Hepatic stellate cell (primary cell): ENCODE measurements around the gene PRR5.

Source experiments
- DNase-seq: peaks from one replicate; pipeline ENCODE4 v3.0.0; 2011; ENCODE audit warnings: low spot score

PRR5 gene

DNA sequence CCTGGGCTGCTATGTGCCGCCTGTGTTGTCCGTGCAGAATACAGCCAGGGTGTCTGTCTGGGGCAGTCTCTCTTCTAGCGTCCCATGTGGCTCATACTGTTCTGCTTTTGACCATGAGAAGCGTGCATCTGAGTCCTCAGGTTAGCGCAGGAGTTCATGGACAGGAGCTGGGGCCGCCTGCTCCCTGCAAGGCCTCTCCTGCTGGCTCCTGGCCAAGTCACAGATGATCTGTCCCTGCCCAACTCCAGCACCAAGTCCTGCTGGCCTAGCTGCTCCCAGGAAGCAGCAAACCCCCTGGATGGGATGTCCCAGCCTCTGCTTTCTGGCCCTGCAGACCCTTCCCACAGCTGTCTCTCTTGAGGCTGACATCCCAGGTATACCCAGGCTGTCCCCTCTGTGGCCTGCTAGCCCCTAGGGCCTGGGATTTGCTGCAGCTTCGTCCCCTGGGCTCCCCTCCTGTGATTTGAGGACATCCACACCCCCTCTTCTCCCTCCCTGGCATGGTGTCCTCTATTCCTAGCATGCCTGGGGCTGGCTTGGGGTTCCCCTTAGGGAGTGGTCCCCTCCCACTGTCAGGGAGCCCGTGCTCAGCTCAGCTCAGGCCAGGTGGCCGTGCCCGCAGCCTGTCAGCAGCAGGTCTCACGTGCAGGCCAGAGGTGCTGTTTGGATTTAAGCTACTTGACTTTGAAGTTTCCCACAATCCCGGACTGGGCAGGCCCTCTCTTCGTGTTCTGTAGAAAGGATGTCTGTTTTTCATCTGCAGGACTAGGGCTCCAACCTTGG lies 17.8 kb downstream of the PRR5 start:
- DNase-seq: no peak

DNA sequence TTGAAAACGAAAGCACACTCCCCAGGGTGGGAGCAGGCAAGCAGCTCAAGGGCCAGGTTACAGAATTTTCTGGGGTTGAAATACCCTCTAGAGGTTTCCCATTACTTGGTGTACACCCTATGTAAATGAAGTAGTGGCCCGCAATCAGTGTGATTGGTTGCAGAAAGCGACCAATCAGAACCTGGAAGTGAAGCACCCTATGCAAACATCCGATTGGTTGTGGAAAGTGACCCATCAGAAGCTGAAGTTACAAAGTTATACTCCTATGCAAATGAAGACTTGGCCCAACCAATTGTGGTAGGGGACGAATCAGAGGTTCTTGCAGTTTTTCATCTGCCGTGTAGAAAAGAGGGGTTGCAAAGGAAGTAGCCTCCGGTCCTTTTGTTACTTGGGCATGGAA lies 19.2 kb downstream of the PRR5 start:
- no peak for DNase-seq

DNA sequence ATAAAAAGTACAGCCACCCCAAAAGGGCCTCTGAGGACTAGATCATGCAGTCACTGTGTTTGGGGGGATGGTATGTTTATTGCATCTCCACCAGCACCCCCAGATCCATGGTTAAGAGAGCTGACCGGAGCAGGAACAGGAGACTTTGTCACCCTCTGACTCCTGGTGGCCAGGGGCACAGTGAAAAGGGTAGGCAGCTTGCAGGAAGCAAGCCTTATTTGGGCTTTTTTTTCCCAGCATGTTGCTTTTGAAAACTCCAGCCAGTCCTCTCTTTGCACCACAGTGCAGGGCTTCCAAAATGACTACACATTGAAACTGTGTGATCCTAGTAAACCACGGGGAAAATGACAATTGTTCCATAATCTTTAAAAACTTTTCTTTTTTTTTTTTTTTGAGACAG lies 20.6 kb downstream of the PRR5 start:
- no peak for DNase-seq

DNA sequence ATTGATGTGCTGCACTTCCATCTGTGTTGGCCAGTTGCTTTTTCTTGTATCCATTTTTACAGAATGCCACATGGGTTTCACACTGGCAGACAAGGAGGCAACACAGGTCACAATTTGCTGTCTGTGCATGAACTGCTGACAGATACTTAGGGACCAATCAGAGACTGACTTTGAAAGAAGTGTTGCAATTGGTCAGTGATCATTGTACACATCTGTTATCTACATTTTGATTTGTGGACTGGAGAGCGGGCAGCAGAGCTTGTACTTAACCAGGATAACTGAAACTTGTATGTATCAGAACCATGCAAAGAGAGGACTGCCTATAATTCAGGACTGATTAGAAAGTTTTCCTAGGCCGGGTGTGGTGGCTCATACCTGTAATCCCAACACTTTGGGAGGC lies 21.8 kb downstream of the PRR5 start:
- no peak for DNase-seq

DNA sequence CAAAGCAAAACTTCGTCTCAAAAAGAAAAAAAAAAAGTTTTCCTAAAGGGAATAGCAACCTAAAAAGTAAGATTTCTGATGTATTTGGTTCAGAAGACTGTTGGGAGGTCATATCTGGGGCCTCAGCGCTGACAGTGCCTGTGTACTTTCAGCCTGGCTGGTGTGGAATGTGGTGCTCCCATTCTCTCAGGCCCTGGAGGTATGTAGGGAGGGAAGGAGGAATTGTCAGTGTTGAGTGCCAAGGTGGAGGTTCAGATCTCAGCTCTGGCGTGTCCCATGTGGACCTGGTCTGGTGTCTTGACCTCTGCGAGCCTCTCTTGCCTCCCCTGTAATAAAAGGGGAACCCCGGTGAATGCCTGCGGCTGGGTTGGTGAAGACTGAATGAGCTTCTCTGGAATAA lies 22.4 kb downstream of the PRR5 start:
- DNase-seq: no peak

DNA sequence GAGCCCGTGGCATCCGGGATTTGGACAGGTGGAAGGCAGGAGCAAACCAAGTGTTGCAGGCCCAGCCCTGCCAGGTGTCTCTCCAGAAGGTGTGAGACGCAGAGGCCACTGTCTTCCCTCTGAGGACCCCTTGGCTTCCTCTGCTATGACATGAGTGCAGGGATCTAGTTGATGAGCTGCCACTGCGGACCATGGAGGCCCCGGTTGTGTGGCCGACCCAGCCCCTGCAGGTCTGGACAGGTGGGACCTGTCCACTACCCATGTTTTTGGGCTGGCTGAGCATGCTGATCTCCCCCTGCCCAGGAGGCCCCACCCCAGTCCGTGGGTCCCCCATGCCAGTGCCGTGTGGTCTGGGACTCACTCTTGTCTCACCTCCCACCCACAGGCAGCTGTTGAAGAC lies 22.9 kb downstream of the PRR5 start:
- no peak for DNase-seq

DNA sequence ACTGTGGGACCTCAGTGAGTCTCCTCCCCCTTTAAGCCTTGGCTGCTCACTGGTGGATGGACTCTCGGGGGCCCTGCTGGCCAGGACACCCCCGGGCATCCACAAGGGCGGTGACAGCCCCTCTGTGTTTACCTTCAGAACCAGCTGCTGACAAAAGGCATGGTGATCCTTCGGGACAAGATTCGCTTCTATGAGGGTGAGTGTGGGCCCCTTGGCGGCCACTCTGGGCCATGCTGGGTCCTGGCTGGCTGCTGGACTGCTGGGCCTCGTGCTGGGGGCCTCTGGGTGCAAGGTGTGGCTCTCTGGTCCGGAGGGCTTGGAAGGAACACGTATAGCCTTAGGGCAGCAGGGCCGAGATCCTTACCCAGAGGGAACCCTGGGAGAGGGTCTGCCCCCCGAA lies 24.4 kb downstream of the PRR5 start:
- no peak for DNase-seq

DNA sequence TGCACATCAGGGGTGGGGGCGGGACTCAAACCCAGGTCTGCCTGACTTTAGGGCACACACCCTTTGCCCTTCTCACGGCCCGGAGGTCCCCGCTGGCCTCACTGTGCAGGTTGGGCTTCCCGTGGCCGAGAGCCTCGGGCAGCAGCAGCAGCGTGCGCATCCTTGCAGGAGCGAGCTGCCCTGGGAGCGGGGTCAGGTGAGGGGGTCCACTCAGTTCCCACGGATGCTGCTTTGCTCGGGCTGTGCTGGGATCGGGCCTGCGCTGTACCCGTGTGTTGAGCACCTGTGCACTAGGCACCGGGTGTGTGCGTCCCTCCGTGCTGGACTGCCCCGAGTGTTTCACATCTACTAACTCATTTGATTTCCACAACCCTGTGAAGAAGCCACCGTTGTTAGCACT lies 25.1 kb downstream of the PRR5 start:
- no peak for DNase-seq

DNA sequence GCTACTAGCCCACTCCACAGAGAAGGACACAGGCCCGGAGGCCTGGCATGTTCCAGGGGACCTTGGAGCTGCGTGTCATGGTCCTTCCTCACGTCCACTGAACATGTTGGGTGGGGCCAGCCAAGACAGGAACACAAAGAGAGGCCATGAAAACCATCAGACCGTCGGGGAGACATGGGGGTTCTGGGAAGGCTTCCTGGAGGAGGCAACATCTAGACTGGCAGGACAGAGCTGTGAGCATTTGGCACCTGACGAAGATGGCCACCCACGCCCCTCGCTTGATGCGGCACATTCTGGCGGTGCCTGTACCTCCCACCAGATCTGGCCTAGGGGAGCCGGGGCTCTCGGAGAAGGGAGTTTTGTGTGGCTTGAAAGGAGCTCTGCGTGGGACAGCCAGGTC lies 25.7 kb downstream of the PRR5 start:
- no peak for DNase-seq

DNA sequence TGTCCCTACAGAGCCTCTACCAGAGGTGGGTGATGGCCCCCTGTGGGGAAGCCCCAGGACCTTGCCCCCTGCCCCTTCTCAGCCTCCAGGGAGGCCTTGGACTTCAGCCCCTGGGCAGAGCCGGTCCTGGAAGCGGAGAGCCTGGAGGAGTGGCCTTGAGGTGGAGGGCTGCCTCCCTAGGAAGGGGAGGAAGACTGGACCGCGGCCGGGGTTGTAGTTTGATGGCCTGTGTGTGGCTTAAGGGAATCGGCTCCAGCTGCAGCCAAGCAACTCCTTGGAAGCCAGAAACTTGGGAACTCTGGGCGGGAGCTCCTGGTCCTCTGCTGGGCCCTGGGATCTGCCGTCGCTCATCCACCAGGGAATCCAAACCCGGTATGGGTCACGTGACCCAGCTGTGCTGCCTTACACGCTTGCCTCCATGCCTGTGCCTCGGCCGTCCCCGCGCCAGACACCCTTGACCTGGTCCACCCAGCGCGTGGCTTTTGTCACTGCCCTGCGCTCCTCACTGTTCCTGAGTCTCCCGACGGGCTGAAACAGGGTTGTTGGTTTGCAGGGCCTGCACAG lies 26.8 kb downstream of the PRR5 start:
- DNase-seq: no peak

DNA sequence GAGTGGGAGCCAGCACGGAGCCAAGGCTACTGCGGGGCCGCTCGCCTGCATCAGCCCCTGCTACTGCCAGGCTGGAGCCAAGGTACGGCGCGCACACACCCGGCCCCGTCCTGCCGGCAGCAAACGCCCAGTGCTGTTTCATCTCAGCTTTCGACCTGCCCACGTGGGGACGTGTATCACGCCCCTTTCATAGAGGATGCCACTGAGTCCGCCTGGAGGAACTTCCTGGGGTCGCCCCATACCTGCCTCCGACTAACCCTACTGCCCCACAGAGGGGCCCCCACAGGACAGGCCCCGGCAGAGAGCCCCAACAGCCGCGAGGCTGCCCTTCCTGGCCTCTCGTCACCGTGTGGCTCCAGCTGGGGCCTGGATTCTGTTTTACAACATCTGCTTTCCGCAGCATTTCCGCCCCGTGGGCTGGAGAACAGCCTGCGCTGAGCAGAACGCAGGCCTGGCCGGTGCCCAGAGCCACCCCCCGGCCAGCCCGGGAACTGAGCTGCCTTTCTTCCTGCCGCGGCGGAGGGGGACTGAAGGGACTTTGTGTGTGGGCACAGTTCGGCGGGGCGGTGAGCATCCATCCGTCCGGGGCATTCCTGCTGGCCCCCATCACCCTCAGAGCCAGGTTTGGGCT lies 27.5 kb downstream of the PRR5 start:
- peak; percentile 75 for DNase-seq

DNA sequence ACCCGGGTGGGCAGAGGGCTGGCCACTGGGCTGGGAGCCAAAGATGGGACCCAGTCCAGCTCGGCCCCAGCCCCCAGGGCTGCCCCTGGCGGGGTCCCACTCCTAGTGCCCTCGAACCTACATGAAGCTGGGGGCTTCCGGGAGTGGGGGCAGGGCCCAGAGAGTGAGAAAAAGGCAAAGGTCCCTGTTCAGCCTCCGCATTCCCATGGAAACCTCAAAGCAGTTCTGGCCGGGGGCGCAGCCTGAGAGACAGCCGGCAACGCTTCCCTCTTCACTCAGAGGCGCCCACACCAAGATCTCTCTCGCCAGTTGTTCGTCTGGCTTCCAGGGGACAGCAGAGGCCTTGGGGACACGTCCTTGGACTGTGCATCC lies 28.0 kb downstream of the PRR5 start:
- no peak for DNase-seq

DNA sequence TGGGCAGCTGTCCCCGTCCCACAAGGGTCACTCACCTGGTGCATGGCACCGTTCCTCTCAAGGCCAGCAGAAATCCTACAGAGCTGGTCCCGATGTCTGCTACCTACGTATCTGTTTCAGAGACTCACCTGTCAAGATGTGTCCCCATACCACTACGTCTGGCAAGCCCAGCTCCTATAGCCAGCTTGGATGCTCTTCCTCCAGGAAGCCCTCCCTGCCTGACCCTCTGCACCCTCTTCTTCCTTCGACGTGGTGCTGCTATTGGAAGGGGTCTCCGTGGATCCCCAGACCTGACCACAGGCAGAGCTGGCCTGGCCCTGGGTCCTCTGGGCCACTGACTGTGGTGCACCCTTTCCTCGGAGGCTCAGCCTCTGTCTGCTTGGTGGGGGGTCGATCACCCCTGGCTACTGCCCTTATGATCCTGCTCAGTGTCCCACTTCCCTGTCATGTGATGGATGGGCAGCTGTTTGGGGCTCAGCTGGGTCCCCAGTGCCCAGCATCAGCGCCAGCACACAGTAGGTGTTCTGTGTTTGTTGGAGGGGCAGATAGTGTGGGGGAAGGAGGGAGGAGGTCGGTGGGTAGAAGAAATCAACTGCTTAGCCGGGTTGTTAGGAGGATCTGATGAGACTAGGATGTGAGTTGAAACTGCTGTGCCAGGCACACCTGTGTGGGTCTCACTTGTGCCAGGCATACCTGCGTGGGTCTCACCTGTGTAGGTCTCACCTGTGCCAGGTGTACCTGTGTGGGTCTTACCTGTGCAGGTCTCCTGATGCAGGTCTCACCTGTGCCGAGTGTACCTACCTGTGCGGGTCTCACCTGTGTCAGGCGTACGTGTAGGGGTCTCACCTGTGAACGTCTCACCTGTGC lies 28.7 kb downstream of the PRR5 start:
- DNase-seq: no peak

DNA sequence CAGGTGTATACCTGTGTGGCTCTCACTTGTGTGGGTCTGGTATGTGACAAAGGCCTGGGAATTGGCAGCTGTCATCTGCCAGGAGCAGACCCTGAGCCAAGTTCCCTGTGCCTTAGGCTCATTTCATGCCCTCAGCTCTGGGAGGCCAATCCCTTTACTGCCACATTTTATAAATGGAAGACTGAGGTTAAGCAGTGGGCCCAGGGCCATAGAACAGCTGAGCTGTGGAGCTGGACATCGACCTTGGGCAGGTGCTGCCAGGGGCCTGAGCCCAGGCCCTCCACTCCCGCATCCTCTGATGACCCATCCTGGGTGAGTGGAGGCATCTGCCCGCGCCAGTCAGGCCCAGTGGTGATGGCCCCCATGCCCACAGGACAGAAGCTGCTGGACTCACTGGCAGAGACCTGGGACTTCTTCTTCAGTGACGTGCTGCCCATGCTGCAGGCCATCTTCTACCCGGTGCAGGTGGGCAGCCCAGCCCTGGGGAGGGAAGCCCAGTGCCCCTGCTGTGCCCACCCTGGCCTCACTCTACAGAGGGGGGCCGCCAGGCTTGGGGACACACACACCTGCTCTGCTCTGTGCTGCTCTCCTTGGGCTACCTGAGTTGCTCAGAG lies 29.5 kb downstream of the PRR5 start:
- DNase-seq: no peak

DNA sequence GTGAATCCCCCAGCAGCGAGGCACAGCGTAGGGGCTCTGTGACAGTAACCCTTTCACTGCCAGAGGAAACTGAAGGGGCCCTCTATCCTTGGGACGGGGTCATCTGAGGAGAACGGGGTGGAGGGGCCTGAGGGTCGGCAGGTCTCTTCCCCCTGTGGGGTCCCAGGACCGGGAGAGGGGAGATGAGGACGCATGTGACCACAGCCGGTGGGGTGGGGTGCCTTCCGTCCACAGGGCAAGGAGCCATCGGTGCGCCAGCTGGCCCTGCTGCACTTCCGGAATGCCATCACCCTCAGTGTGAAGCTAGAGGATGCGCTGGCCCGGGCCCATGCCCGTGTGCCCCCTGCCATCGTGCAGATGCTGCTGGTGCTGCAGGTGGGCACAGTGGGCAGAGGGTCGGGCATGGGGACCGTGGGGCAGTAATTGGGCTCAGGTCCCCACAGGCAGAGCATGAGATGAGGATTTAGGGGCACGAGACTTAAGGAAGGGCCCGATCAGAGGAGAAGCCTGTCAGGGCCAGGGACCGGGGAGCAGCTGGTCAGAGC lies 30.1 kb downstream of the PRR5 start:
- DNase-seq: no peak

DNA sequence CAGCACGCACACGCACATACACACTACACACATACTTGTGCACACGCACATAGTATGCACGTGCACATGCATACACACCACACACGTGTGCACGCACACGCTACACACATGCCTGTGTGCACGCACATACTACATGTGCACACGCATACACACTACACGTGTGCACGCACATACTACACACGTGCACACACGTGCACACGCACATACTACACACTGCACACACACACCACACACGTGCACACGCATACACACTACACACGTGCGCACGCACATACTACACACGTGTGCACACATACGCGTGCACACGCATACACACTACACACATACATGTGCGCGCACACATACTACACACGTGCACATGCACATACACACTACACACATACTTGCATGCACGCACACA lies 30.7 kb downstream of the PRR5 start:
- no peak for DNase-seq

DNA sequence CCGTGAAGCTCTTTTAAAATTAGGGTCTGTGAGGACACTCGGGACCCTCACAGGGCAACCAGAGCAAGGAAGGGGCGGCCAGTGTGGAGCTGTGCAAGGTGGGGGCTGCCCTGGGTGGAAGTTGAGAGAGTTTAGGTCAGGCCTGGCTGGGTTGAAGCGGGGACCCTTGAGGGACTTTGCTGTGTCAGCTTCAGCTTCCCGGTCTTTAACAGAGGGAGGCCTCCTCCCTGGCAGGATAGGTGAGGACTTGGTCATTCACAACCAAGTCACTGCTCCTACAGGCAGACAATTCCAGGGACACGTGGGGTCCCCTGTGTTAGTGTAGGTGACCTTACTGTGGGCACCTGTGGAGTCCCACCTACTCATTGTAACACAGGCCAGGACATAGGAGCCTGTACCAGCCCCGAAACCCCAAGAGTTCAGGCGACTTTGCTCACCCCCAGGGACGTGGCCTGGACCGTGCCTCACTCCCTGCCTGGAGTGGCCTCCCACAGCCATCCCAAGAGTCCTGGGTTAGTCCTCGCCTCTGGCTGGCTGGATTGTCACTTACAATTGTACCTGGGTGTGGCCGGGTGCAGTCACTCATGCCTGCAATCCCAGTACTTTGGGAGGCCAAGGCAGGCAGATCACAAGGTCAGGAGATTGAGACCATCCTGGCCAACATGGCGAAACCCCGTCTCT lies 31.6 kb downstream of the PRR5 start:
- DNase-seq: no peak

DNA sequence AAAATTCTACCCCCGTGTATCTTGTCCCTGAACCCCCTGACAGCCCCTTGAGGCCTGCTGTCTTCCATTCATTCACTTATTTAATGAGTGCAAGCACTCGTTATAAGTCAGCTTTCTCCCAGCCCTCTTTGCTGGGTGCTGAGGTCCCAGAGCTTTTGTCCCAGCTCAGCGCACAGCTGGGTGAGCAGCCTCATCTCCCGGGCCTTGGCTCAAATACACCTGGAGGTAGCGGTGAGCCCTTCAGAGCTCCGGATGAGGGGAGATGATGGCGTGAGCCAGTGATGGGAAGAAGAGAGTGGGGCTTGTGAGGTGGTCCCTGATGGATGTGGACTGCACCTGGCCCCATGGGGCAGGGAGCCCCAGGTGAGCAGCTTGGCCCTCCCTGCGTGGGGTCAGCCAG lies 32.3 kb downstream of the PRR5 start:
- no peak for DNase-seq

DNA sequence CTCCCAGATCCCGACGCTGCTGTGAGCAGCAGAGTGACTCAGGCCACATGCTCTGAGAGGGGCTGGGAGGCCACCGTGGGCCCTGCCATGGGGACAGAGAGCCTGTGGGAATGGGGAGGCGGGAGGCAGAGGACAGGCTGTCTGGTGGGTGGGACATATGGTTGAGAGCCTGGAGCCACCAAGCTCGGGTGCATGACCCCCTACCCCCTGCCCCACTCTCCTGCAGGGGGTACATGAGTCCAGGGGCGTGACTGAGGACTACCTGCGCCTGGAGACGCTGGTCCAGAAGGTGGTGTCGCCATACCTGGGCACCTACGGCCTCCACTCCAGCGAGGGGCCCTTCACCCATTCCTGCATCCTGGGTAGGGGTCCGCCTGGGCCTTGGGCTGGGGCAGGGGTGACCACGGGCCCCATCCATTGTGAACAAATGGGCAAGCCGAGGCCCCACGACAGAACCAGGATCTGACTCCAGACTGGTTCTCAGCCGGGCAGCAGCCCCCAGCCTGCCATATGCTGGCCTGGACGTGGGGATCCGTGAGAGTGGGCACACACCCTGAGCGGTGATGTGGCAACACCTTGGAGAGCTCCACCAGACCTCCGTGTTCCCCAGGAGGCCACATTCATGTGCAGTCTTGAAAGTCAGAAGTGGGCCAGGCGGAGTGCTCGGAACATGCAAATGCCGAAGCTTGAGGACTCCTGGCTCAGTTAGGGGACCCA lies 33.0 kb downstream of the PRR5 start:
- no peak for DNase-seq

DNA sequence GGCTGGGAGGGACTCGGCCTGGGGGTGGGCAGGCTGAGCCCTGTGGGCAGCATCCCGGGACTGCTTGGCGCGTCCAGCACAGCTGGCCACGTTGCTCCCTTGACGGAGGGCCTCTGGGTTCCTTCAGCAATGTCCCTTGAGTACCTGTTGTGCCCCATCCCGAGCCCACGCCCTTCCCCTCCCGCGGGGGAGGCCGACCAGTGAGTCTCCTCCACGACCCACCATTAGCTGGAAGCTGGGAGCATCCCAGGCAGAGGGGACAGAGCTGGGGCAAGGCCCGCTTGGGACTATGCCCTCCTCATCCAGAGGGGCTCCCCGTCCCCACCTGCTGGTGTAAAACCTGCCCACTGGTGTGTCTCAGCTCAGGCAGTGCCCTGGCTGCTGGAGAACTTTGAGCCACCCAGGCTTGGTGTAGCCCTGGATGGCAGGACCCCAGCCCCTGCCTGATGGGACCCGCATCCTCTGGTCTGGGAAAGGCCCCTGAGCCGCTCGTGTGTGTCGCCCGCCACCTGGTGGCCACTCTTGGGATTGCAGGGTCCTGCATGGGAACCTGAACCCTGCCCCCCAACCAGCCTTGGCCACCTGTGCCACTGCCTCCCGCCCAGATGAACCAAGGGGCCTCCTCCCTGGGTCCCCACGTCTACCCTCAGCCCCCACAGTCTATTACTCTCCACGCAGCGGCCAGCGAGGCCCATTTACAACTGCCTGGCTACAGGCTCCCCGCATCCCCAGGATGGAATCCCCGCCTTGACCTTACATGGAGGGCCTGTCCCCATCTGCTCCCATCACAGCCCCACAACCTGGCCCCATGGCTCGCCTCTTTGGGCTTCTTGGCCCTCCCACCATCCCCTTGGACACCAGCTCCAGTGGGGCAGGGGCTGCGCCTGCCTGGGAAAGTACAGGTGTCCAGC lies 33.8 kb downstream of the PRR5 start:
- peak; percentile 78 for DNase-seq
